Activated T-cell treated with anti-CD3 and anti-CD28 coated beads, Interleukin-2, amount 50 U/mL, for 72 hours (primary cell): Measurements from ENCODE around the gene MDC1. TPM values are rescaled to one million over a fixed set of nuclear protein-coding genes. Genes with fewer than 3 reads are reported as not detected.
A peak's percentile ranks its signal among the peaks of the same experiment; 100 is the strongest.

Experiments
- ATAC-seq, 2 donors: fragments of 150-1000 bp; cut with Tn5 transposase; replicated peaks in 1 of 2; 2 replicates each; pipeline ENCODE4 v1.10.0; 2021; ENCODE audit warnings: moderate library complexity in 2 of 2, mild to moderate bottlenecking in 1 of 2
- DNase-seq, 2 donors: peaks; one replicate each; pipeline ENCODE4 v3.0.0; 2021 to 2022; ENCODE audit warnings: mixed read lengths in 1 of 2
- H3K27ac Mint-ChIP-seq: one replicate; pipeline ENCODE4 v1.8.0; 2022; ENCODE audit warnings: mild to moderate bottlenecking, moderate library complexity, mixed read lengths
- H3K27me3 Mint-ChIP-seq: one replicate; pipeline ENCODE4 v1.8.0; 2022; ENCODE audit warnings: low read depth, mixed read lengths
- H3K36me3 Mint-ChIP-seq, 2 donors: one replicate each; pipeline ENCODE4 v1.8.0; 2022; ENCODE audit warnings: mixed read lengths in 2 of 2, mild to moderate bottlenecking in 1 of 2; ENCODE audit not compliant: insufficient read depth in 2 of 2
- H3K4me1 Mint-ChIP-seq: one replicate; pipeline ENCODE4 v1.8.0; 2022; ENCODE audit warnings: low read depth, mixed read lengths
- H3K4me3 Mint-ChIP-seq, 2 donors: one replicate each; pipeline ENCODE4 v1.8.0; 2022; ENCODE audit warnings: mild to moderate bottlenecking in 2 of 2, mixed read lengths in 2 of 2, moderate library complexity in 2 of 2
- H3K9me3 Mint-ChIP-seq, 2 donors: one replicate each; pipeline ENCODE4 v1.8.0; 2022; ENCODE audit warnings: mixed read lengths in 2 of 2
- total RNA-seq, 2 donors: library from RNA; stranded (reverse); gene quantifications; one replicate each; pipeline ENCODE4 v1.2.3, GENCODE V29; 2022

Gene MDC1
- total RNA-seq, 2 donors from 2014 or later = 102 to 127 TPM

- DNase-seq (no peak), ATAC-seq (no peak)
- H3K36me3 Mint-ChIP-seq = peaks cover 1 to 4% of the 10 kb centered on the region in 2 donors
- H3K9me3 Mint-ChIP-seq = no peaks in the 10 kb centered on the region
- peak overlapping the region; percentile 96 to 98 for H3K4me3 Mint-ChIP-seq
- peaks cover 41% of the 10 kb centered on the region for H3K4me1 Mint-ChIP-seq
- peak overlapping the region; percentile 34 for H3K27ac Mint-ChIP-seq
- H3K27me3 Mint-ChIP-seq = no peaks in the 10 kb centered on the region
These were observed 25.8 kb downstream of the MDC1 start for GRCh38 chr6:30691208-30691847.

- Mint-ChIP-seq H3K36me3 (peaks cover 7 to 11% of the 10 kb centered on the region in 2 donors), H3K27ac (peak within 1 kb of the TSS; percentile 92), H3K4me1 (peaks cover 41% of the 10 kb centered on the region), H3K4me3 (peak within 1 kb of the TSS; percentile 96 to 98), H3K9me3 (no peaks in the 10 kb centered on the region), H3K27me3 (no peaks in the 10 kb centered on the region)
- peak; percentile 77 to 86 for DNase-seq
- peak; percentile 46 to 55 for ATAC-seq
These were observed 26.5 kb downstream of the MDC1 start, which contains the start of gene NRM for GRCh38 chr6:30690403-30691207. NRM (minus strand) TSS chr6:30690984; CDS start chr6:30690974, 10 bp downstream.

- DNase-seq (no peak), ATAC-seq (no peak)
- Mint-ChIP-seq H3K36me3 (peaks cover 13 to 18% of the 10 kb centered on the region in 2 donors), H3K9me3 (no peaks in the 10 kb centered on the region), H3K4me1 (peaks cover 41% of the 10 kb centered on the region), H3K27ac (peak overlapping the region; percentile 92), H3K27me3 (no peaks in the 10 kb centered on the region), H3K4me3 (peak overlapping the region; percentile 96 to 98)
These were observed 27.1 kb downstream of the MDC1 start for GRCh38 chr6:30689985-30690384.

- peak overlapping the region; percentile 96 to 98 for H3K4me3 Mint-ChIP-seq
- H3K4me1 Mint-ChIP-seq = peaks cover 41% of the 10 kb centered on the region
- DNase-seq = no peak
- H3K27me3 Mint-ChIP-seq = no peaks in the 10 kb centered on the region
- H3K36me3 Mint-ChIP-seq = peaks cover 16 to 22% of the 10 kb centered on the region in 2 donors
- H3K27ac Mint-ChIP-seq = peak overlapping the region; percentile 27
- ATAC-seq = no peak
- H3K9me3 Mint-ChIP-seq = no peaks in the 10 kb centered on the region
These were observed 27.8 kb downstream of the MDC1 start for GRCh38 chr6:30689022-30689865.

- ATAC-seq = no peak
- Mint-ChIP-seq H3K4me1 (peaks cover 41% of the 10 kb centered on the region), H3K9me3 (no peaks in the 10 kb centered on the region), H3K36me3 (peaks cover 22 to 26% of the 10 kb centered on the region in 2 donors), H3K27ac (no peak overlapping the region), H3K27me3 (no peaks in the 10 kb centered on the region), H3K4me3 (peak overlapping the region; percentile 96 to 98)
- no peak for DNase-seq
These were observed 28.5 kb downstream of the MDC1 start for GRCh38 chr6:30688569-30688968.

GRCh38 chr6:30687659-30688431 lies 29.2 kb downstream of the MDC1 start:
- H3K9me3 Mint-ChIP-seq = no peaks in the 10 kb centered on the region

GRCh38 chr6:30686908-30687658 lies 30.0 kb downstream of the MDC1 start:
- H3K9me3 Mint-ChIP-seq = no peaks in the 10 kb centered on the region
- peak overlapping the region; percentile 68 for H3K27ac Mint-ChIP-seq
- H3K4me3 Mint-ChIP-seq = peak overlapping the region; percentile 96 to 98
- H3K36me3 Mint-ChIP-seq = peaks cover 29 to 33% of the 10 kb centered on the region in 2 donors
- DNase-seq (peak; percentile 81 to 86), ATAC-seq (peak; percentile 37 to 42)
- no peaks in the 10 kb centered on the region for H3K27me3 Mint-ChIP-seq
- H3K4me1 Mint-ChIP-seq = peaks cover 41% of the 10 kb centered on the region

More at GRCh38 chr6:30687659-30688431, 29.2 kb downstream of the MDC1 start:
- H3K27ac Mint-ChIP-seq = peak overlapping the region; percentile 63
- ATAC-seq = no peak
- DNase-seq = no peak
- peaks cover 25 to 29% of the 10 kb centered on the region in 2 donors for H3K36me3 Mint-ChIP-seq
- H3K4me3 Mint-ChIP-seq = peak overlapping the region; percentile 96 to 98
- peaks cover 41% of the 10 kb centered on the region for H3K4me1 Mint-ChIP-seq
- no peaks in the 10 kb centered on the region for H3K27me3 Mint-ChIP-seq

GRCh38 chr6:30686009-30686907 lies 30.8 kb downstream of the MDC1 start, which contains the start of gene PPP1R18:
PPP1R18 (minus strand) TSS chr6:30686645; CDS start chr6:30686018, 627 bp downstream.
- ATAC-seq = peak; percentile 44 to 56
- Mint-ChIP-seq H3K36me3 (peaks cover 33 to 39% of the 10 kb centered on the region in 2 donors), H3K4me1 (peaks cover 40% of the 10 kb centered on the region), H3K9me3 (no peaks in the 10 kb centered on the region), H3K4me3 (peak within 1 kb of the TSS; percentile 96 to 98), H3K27ac (peak within 1 kb of the TSS; percentile 95), H3K27me3 (no peaks in the 10 kb centered on the region)
- DNase-seq = peak; percentile 86 to 87

GRCh38 chr6:30685157-30686008 lies 31.7 kb downstream of the MDC1 start:
- Mint-ChIP-seq H3K9me3 (no peaks in the 10 kb centered on the region), H3K4me3 (peak overlapping the region; percentile 96 to 98), H3K27me3 (no peaks in the 10 kb centered on the region), H3K36me3 (peaks cover 36 to 47% of the 10 kb centered on the region in 2 donors), H3K27ac (peak overlapping the region; percentile 95), H3K4me1 (peaks cover 42% of the 10 kb centered on the region)
- ATAC-seq (no peak), DNase-seq (peak; percentile 42 to 48)

- Mint-ChIP-seq H3K4me1 (peaks cover 42% of the 10 kb centered on the region), H3K27ac (peak overlapping the region; percentile 95), H3K4me3 (peak overlapping the region; percentile 96 to 98), H3K27me3 (no peaks in the 10 kb centered on the region), H3K36me3 (peaks cover 38 to 52% of the 10 kb centered on the region in 2 donors), H3K9me3 (no peaks in the 10 kb centered on the region)
- ATAC-seq (no peak), DNase-seq (peak; percentile 62 to 69)
These were observed 32.5 kb downstream of the MDC1 start for GRCh38 chr6:30684386-30685156.
